ENCODE results near the gene GZMB. TPM values are rescaled to one million over a fixed set of nuclear protein-coding genes. Genes with fewer than 3 reads are reported as not detected.
"Not testable (repeated sequence)": the region's sequence is repeated elsewhere in the genome, so short reads cannot be mapped to it uniquely, and the experiment has no call there.

GZMB gene
- total and polyA plus RNA-seq, 8 donors = 0.28 to 1.8 (median 0.62) TPM; not detected in 3

DNA sequence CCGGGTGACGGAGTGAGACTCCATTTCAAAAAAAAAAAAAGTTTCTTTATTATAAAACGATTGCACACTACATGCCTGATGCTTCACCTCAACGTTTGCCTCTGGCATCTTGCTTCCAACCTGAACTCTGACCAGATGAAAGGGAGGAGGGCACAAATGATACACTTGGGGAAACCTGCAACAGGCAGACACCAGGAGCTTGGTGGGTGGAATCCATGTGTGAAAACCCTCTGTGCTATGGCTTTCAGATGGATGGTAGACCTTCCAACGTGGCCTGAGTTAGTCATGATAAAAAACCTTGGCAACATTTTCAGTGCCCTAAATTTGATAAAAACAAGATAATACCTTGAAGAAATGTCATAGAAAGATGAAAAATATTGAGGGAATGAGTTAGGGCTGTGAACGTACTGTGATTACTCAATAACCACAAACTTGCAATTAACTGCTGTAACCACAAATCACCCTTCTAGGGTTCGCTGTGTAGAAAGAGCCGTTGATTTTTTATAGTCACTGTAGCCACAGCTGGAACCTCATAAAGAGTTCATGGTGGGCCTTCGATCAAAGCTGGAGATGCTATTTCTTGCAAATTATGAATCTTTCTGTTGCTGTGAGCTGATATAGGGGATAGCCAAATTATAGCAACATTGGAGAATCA lies 26.1 kb upstream of the GZMB start:
- DNase-seq = no peak
- intact Hi-C loops (cut with DNase I) = no loop called here
- Histone ChIP-seq H3K27me3 (peaks cover 0 to 5% (median 0%) of the 10 kb centered on the region in 4 donors), H3K4me3 (no peak overlapping the region), H3K27ac (no peak overlapping the region), H3K36me3 (no peaks in the 10 kb centered on the region), H3K4me1 (no peaks in the 10 kb centered on the region), H3K9me3 (no peaks in the 10 kb centered on the region)
- no peak for ATAC-seq
- no peak for FAIRE-seq
- TF ChIP-seq, protein P1, sequence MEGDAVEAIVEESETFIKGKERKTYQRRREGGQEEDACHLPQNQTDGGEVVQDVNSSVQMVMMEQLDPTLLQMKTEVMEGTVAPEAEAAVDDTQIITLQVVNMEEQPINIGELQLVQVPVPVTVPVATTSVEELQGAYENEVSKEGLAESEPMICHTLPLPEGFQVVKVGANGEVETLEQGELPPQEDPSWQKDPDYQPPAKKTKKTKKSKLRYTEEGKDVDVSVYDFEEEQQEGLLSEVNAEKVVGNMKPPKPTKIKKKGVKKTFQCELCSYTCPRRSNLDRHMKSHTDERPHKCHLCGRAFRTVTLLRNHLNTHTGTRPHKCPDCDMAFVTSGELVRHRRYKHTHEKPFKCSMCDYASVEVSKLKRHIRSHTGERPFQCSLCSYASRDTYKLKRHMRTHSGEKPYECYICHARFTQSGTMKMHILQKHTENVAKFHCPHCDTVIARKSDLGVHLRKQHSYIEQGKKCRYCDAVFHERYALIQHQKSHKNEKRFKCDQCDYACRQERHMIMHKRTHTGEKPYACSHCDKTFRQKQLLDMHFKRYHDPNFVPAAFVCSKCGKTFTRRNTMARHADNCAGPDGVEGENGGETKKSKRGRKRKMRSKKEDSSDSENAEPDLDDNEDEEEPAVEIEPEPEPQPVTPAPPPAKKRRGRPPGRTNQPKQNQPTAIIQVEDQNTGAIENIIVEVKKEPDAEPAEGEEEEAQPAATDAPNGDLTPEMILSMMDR (IDR thresholded peaks at IDR 0.05) = no peak
- WGBS, 2 donors = 42 to 50% methylated on average over 9 of the region's 9 CpGs

DNA sequence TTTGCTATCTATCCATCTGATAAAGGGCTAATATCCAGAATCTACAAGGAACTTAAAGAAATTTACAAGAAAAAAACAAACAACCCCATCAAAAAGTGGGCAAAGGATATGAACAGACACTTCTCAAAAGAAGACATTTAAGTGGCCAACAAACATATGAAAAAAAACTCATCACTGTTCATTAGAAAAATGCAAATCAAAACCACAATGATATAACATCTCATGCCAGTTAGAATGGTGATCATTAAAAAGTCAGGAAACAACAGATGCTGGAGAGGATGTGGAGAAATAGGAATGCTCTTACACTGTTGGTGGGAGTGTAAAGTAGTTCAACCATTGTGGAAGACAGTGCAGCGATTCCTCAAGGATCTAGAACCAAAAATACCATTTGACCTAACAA lies 14.4 kb upstream of the GZMB start:
- DNase-seq; H3K27me3 ChIP-seq; H3K36me3 ChIP-seq; intact Hi-C loops (cut with DNase I); H3K4me3 ChIP-seq; FAIRE-seq; H3K27ac ChIP-seq; ATAC-seq; H3K9me3 ChIP-seq; H3K4me1 ChIP-seq: not testable (repeated sequence)
- 57 to 59% methylated on average over 1 of the region's 1 CpG for WGBS, 2 donors

DNA sequence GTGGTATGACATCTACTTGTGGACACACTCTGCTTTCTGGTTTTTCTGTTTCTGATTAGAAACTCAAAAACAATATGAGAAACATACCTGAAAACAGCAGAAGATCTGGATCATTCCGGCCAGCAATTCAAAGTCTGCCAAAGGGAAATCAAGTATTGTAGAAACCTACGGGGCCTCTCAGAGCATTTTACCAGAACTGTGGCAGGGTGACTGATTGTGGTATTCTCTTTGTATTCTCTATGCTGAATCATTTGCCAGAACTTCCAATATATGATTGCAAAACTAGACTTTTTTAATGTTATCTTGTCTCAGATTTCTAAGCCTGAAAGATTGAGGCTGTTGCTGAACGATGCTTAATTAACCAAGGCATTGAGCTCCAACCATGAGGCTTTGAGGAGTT lies 5.9 kb upstream of the GZMB start:
- ATAC-seq (no peak), FAIRE-seq (no peak), DNase-seq (no peak)
- intact Hi-C loops (cut with DNase I) = no loop called here
- WGBS, 2 donors = 44 to 48% methylated on average over 3 of the region's 3 CpGs
- no peaks in the 10 kb centered on the region for H3K27me3 ChIP-seq
- H3K27ac ChIP-seq = no peak overlapping the region
- H3K9me3 ChIP-seq = no peaks in the 10 kb centered on the region
- H3K36me3 ChIP-seq = no peaks in the 10 kb centered on the region
- TF ChIP-seq, protein P1 (IDR thresholded peaks at IDR 0.05) = no peak
- no peak overlapping the region for H3K4me3 ChIP-seq
- H3K4me1 ChIP-seq = no peaks in the 10 kb centered on the region

DNA sequence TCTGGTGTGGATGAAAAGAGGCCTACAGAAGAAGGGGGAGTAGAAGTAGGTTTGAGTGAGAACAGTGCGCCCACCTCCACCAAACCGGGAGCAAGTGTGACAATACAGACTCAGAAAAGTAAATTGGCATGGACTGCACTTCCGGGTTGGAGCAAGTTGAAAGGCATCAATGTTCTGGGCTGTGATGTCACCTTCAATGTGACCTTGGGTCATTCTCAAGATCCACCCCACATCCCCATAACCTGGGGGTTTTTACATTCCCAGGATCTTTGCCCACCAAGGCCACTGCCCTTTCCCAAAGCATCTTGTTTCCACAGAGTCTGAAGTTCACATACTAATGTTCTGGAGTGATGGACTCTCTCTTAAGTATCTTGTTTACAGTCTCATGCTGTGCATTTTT lies 5.3 kb upstream of the GZMB start:
- H3K4me1 ChIP-seq = no peaks in the 10 kb centered on the region
- H3K9me3 ChIP-seq = no peaks in the 10 kb centered on the region
- WGBS, 2 donors = 74 to 79% methylated on average over 3 of the region's 3 CpGs
- no peaks in the 10 kb centered on the region for H3K36me3 ChIP-seq
- no peak for DNase-seq
- H3K27me3 ChIP-seq = no peaks in the 10 kb centered on the region
- intact Hi-C loops (cut with DNase I) = no loop called here
- no peak overlapping the region for H3K27ac ChIP-seq
- H3K4me3 ChIP-seq = no peak overlapping the region
- TF ChIP-seq, protein P1 (IDR thresholded peaks at IDR 0.05) = no peak
- FAIRE-seq = no peak
- no peak for ATAC-seq

DNA sequence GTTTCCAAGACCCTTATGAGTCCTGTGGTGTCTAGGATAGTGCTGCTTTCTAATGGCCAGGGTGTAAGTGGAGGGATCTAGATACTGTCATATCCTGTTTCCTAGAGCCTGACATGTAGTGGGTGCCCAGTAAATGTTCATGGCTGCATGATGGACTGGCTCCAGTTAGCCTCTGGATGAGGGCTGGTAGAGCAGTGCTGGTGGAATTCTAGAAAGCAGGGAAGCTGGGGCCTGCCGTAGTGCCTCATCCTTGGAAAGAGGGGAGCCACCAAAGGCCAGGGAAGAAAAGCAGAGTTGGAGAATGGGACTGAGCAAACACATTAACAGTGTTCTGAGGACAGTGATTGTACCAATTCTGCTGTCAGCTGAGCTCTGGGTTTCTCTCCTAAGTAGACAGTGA lies 637 bp downstream of the GZMB start:
- no peaks in the 10 kb centered on the region for H3K9me3 ChIP-seq

More for the DNA sequence above, 637 bp downstream of the GZMB start:
- WGBS, 2 donors = 81 to 100% methylated on average over 1 of the region's 1 CpG
- FAIRE-seq = no peak
- intact Hi-C loops (cut with DNase I) = no loop called here
- no peak for ATAC-seq
- no peak for DNase-seq
- peaks cover 0 to 3% (median 0%) of the 10 kb centered on the region in 3 donors for H3K4me1 ChIP-seq
- H3K4me3 ChIP-seq = no peak overlapping the region
- no peak overlapping the region for H3K27ac ChIP-seq
- no peaks in the 10 kb centered on the region for H3K27me3 ChIP-seq
- TF ChIP-seq, protein P1 (IDR thresholded peaks at IDR 0.05) = no peak
- no peaks in the 10 kb centered on the region for H3K36me3 ChIP-seq
